SU-DHL-6 (cell line): ENCODE measurements around the gene PPP3CA.

Experiments used
- CTCF ChIP-seq: fragments of 200-600 bp; sonication (generic); IDR thresholded peaks from one replicate; pipeline ENCODE4 v1.5.1; 2017; ENCODE audit warnings: antibody characterized with exemption, mild to moderate bottlenecking, low read length, moderate library complexity; ENCODE audit not compliant: insufficient read depth, poor library complexity, severe bottlenecking
- EZH2phosphoT487 ChIP-seq: fragments of 200-600 bp; sonication (generic), shearing (Covaris generic); conservative IDR thresholded peaks from 2 replicates; pipeline ENCODE4 v1.6.1; 2018; ENCODE audit warnings: mild to moderate bottlenecking, antibody characterized with exemption, low read length, moderate library complexity, mixed read lengths

- TF ChIP-seq CTCF (no peak), EZH2phosphoT487 (no peak)
These were observed 717 bp downstream of the PPP3CA start for GRCh38 chr4:101346351-101347266.
